Progenitor cell of endocrine pancreas (in vitro differentiated cells): ENCODE measurements around the gene CARD19. TPM values are rescaled to one million over a fixed set of nuclear protein-coding genes. Genes with fewer than 3 reads are reported as not detected.

Experiments
- DNase-seq: peaks from one replicate; pipeline ENCODE4 v3.0.0; 2021; ENCODE audit warnings: low spot score; ENCODE audit not compliant: unreplicated experiment
- H3K27ac Mint-ChIP-seq: 2 replicates; pipeline ENCODE4 v1.8.0; 2021; ENCODE audit warnings: mild to moderate bottlenecking, moderate library complexity, mixed read lengths
- H3K27me3 Mint-ChIP-seq: 2 replicates; pipeline ENCODE4 v1.8.0; 2021; ENCODE audit warnings: mixed read lengths
- H3K36me3 Mint-ChIP-seq: 2 replicates; pipeline ENCODE4 v1.8.0; 2022; ENCODE audit warnings: mixed read lengths; ENCODE audit not compliant: insufficient read depth
- H3K4me1 Mint-ChIP-seq: 2 replicates; pipeline ENCODE4 v1.8.0; 2021; ENCODE audit warnings: low read depth, mixed read lengths
- H3K4me3 Mint-ChIP-seq: 2 replicates; pipeline ENCODE4 v1.8.0; 2021; ENCODE audit warnings: low read depth, mild to moderate bottlenecking, moderate library complexity, mixed read lengths
- H3K9me3 Mint-ChIP-seq: 2 replicates; pipeline ENCODE4 v1.8.0; 2021; ENCODE audit warnings: low read depth, mixed read lengths
- total RNA-seq: library from RNA; stranded (reverse); gene quantifications from 2 replicates; pipeline ENCODE4 v1.2.1, GENCODE V29; 2021
- TF ChIP-seq, protein P1 (sequence below): fragments of 200-600 bp; sonication (generic); IDR thresholded peaks from one replicate; pipeline ENCODE4 v1.5.0; 2021; ENCODE audit warnings: antibody characterized with exemption, mild to moderate bottlenecking; ENCODE audit not compliant: unreplicated experiment

Gene CARD19
- total RNA-seq, 1 donor from 2014 or later: 20.4 TPM

DNA sequence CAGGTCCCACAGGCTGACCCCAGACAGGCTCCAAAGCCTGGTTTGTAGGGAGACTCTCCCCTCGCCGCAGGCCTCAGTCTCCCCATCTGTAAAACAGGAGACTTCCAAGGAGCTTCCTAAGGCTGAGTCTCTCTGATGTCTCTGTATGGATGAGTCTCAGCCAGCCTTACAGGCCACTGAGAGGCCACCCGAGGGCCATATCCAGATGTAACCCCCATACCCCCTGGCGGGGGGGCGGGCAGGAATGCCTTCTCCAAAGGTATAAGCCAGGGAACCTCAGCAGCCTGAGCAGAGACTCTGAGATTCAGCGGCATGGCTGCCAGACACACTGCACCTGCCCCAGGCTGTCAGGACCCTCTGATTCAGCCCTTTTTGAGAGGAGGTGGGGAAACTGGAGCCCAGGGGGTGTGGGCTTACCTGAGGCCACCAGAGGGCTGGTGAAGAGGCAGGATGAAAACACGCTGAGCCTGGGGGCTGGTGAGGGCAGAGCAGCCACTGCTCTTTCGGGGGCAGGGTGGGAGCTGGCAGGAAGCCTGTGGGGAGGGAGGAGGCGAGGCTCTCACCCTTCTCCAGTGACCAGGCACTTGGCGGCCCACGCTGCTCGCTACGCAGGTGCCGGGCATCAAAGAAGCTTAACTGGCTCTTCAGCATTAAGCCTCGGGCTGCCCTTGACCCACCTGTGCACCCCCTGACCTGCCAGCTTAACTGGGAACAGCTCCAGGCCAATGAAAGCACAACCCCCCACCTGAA, 43.1 kb upstream of the CARD19 start:
- DNase-seq: no peak
- Mint-ChIP-seq H3K27ac (no peak overlapping the region), H3K9me3 (no peaks in the 10 kb centered on the region), H3K27me3 (peaks cover 12% of the 10 kb centered on the region), H3K4me1 (peaks cover 5% of the 10 kb centered on the region), H3K36me3 (no peaks in the 10 kb centered on the region), H3K4me3 (no peak overlapping the region)
- TF ChIP-seq, protein P1, sequence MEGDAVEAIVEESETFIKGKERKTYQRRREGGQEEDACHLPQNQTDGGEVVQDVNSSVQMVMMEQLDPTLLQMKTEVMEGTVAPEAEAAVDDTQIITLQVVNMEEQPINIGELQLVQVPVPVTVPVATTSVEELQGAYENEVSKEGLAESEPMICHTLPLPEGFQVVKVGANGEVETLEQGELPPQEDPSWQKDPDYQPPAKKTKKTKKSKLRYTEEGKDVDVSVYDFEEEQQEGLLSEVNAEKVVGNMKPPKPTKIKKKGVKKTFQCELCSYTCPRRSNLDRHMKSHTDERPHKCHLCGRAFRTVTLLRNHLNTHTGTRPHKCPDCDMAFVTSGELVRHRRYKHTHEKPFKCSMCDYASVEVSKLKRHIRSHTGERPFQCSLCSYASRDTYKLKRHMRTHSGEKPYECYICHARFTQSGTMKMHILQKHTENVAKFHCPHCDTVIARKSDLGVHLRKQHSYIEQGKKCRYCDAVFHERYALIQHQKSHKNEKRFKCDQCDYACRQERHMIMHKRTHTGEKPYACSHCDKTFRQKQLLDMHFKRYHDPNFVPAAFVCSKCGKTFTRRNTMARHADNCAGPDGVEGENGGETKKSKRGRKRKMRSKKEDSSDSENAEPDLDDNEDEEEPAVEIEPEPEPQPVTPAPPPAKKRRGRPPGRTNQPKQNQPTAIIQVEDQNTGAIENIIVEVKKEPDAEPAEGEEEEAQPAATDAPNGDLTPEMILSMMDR: peak; percentile 51

DNA sequence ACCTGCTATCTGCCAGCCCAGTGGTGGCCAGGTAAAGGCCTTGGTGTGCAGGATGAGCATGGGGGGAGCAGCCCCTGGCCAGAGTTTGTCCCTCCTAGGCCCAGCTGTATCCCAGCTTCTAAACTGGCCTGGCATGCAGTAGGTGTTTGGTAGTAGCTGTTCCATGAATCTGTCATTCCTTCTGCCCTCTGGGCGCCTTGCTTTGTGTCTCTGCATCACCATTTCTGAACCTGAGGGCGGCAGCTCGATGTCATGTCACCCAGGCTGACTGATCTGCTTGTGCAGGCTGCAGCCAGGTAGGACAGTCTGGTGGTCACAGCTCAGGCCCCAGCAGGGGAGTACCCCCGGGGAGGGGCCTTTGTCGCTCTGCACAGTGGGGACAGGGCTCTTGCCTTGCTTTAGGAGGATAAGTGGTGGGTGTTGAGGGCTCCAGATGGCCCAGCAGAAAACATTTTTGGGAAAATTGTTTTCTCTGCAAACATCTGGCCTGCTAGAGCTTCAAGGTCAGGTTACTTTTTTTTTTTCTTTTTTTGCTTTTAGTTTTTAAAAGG, 42.2 kb upstream of the CARD19 start:
- no peaks in the 10 kb centered on the region for H3K9me3 Mint-ChIP-seq
- no peak overlapping the region for H3K27ac Mint-ChIP-seq
- peaks cover 12% of the 10 kb centered on the region for H3K27me3 Mint-ChIP-seq
- no peak for DNase-seq
- H3K36me3 Mint-ChIP-seq: no peaks in the 10 kb centered on the region
- H3K4me3 Mint-ChIP-seq: no peak overlapping the region
- peaks cover 5% of the 10 kb centered on the region for H3K4me1 Mint-ChIP-seq
- TF ChIP-seq, protein P1: no peak

- DNase-seq: no peak
- Mint-ChIP-seq H3K27me3 (peaks cover 18% of the 10 kb centered on the region), H3K9me3 (no peaks in the 10 kb centered on the region), H3K27ac (no peak overlapping the region), H3K4me1 (peaks cover 5% of the 10 kb centered on the region), H3K36me3 (no peaks in the 10 kb centered on the region), H3K4me3 (no peak overlapping the region)
- TF ChIP-seq, protein P1: no peak
Measured at GRCh38 chr9:93054758-93055704, 41.0 kb upstream of the CARD19 start.

DNA sequence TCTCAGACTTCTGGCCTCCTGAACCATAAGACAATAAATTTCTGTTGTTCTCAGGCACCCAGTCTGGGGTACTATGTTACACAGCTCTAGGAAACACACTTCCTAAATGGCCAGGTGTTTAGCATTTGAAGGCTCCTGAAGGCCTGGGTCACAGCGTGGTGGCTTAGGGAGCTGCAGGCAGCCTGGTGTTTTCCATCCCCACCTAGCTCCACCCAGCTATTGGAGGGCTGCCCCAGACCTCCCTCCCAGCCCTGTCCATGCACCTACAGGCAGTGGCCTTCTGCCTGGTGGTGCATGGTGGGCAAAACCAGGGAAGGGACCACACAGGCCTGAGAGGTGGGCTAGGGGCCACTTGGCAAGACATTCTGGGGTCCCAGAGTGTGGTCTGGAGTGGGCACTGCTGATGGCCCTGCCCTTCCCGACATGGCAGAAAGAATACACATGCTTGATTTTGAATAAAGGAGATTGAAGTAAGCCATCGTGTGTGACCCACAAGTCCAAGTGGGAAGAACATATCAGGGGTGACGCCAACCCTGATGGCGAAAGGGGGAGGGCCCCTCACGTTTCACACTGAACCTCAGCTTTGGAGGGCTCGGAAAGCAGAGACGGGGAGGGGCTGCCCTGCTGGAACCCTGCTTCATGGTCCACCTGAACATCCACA, 38.8 kb upstream of the CARD19 start:
- Mint-ChIP-seq H3K27ac (no peak overlapping the region), H3K4me3 (no peak overlapping the region), H3K27me3 (peaks cover 29% of the 10 kb centered on the region), H3K36me3 (no peaks in the 10 kb centered on the region), H3K4me1 (peaks cover 14% of the 10 kb centered on the region), H3K9me3 (no peaks in the 10 kb centered on the region)
- TF ChIP-seq, protein P1: no peak
- DNase-seq: no peak
